ENCODE measurements around the gene CFAP46. TPM values are rescaled to one million over a fixed set of nuclear protein-coding genes. Genes with fewer than 3 reads are reported as not detected.

Gene CFAP46
- total RNA-seq, 4 donors from 2014 or later, result under 0.01 to 1.3 (median 0.28) TPM

DNA sequence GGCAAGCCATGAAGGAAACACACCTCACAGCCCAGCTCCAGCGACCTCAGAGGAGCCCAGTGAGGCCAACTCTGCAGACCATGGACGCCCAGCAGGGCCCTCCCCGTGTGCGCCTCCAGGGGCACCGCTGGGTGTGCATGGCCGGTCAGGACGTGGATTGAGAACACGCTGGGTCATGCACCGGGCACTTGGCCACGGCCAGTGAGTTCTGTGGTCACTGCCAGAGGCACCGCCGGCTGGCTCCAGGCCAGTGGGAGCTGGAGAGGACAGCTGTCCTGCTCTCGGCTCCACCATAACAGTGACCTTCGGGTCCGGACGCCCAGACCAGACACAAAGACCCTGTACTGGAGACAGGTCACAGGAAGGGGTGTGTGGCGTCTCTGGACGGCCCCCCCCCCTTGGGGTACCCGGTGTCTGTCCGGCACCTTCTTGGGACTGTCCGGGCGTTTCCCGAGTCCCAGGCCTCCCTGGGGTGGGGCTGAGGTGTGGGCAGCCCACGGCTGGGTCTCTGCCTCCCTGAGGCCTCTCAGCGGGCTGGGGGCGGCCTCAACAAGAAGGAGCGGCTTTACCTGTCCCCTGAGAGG lies 106.0 kb downstream of the CFAP46 start:
- no peaks in the 10 kb centered on the region for H3K36me3 ChIP-seq
- no peak overlapping the region for H3K27ac ChIP-seq (replicated peaks in 1 of 4)
- WGBS, result 30% methylated on average over 2 of the region's 27 CpGs
- intact Hi-C loops (cut with DNase I), result loop anchor here (2.0 to 5.0 kb wide), 2 partner anchors 288 to 481 kb away; no protein-coding TSS in a partner anchor
- H3K4me3 ChIP-seq, result no peak overlapping the region
- peaks cover 0 to 12% (median 4%) of the 10 kb centered on the region in 4 donors for H3K4me1 ChIP-seq
- TF ChIP-seq, protein P1, sequence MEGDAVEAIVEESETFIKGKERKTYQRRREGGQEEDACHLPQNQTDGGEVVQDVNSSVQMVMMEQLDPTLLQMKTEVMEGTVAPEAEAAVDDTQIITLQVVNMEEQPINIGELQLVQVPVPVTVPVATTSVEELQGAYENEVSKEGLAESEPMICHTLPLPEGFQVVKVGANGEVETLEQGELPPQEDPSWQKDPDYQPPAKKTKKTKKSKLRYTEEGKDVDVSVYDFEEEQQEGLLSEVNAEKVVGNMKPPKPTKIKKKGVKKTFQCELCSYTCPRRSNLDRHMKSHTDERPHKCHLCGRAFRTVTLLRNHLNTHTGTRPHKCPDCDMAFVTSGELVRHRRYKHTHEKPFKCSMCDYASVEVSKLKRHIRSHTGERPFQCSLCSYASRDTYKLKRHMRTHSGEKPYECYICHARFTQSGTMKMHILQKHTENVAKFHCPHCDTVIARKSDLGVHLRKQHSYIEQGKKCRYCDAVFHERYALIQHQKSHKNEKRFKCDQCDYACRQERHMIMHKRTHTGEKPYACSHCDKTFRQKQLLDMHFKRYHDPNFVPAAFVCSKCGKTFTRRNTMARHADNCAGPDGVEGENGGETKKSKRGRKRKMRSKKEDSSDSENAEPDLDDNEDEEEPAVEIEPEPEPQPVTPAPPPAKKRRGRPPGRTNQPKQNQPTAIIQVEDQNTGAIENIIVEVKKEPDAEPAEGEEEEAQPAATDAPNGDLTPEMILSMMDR (IDR thresholded peaks at IDR 0.05), result no peak
- TF ChIP-seq POLR2A (IDR thresholded peaks at IDR 0.05; ENCODE audit: low read depth) (no peak), POLR2AphosphoS5 (IDR thresholded peaks at IDR 0.05) (no peak), EP300 (IDR thresholded peaks at IDR 0.05) (no peak)
- H3K27me3 ChIP-seq, result peaks cover 0 to 70% (median 14%) of the 10 kb centered on the region in 4 donors
- no peak for DNase-seq (ENCODE audit: extremely low spot score)
- peaks cover 0 to 2% (median 2%) of the 10 kb centered on the region in 4 donors for H3K9me3 ChIP-seq

DNA sequence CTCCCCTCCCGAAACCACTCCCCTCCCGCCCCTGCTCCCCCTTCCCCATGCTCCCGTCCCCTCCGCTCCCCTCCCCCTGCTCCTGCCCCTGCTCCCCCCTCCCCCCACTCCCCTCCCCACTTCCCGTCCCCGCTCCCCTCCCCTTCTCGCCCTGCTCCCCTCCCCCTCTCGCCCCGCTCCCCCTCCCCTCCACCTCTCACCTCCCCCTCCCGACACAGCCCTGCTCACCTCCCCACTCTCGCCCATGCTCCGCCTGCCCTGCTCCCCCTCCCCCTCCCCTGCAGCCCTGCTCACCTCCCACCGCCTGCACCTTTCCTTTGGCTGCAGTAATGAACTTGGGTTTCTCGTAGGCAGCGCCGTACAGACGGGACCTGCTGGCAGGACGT lies 106.5 kb downstream of the CFAP46 start:
- intact Hi-C loops (cut with DNase I), result loop anchor here (2.0 to 5.0 kb wide), 2 partner anchors 289 to 481 kb away; no protein-coding TSS in a partner anchor
- 53% methylated on average over 13 of the region's 18 CpGs for WGBS
- Histone ChIP-seq H3K27ac (replicated peaks in 1 of 4) (no peak overlapping the region), H3K36me3 (no peaks in the 10 kb centered on the region), H3K27me3 (peaks cover 0 to 65% (median 14%) of the 10 kb centered on the region in 4 donors), H3K9me3 (no peaks in the 10 kb centered on the region), H3K4me3 (no peak overlapping the region), H3K4me1 (peaks cover 0 to 12% (median 4%) of the 10 kb centered on the region in 4 donors)
- TF ChIP-seq POLR2A (IDR thresholded peaks at IDR 0.05; ENCODE audit: low read depth) (no peak), EP300 (IDR thresholded peaks at IDR 0.05) (no peak), POLR2AphosphoS5 (IDR thresholded peaks at IDR 0.05) (no peak)
- TF ChIP-seq, protein P1 (IDR thresholded peaks at IDR 0.05), result no peak
- DNase-seq (ENCODE audit: extremely low spot score), result no peak

DNA sequence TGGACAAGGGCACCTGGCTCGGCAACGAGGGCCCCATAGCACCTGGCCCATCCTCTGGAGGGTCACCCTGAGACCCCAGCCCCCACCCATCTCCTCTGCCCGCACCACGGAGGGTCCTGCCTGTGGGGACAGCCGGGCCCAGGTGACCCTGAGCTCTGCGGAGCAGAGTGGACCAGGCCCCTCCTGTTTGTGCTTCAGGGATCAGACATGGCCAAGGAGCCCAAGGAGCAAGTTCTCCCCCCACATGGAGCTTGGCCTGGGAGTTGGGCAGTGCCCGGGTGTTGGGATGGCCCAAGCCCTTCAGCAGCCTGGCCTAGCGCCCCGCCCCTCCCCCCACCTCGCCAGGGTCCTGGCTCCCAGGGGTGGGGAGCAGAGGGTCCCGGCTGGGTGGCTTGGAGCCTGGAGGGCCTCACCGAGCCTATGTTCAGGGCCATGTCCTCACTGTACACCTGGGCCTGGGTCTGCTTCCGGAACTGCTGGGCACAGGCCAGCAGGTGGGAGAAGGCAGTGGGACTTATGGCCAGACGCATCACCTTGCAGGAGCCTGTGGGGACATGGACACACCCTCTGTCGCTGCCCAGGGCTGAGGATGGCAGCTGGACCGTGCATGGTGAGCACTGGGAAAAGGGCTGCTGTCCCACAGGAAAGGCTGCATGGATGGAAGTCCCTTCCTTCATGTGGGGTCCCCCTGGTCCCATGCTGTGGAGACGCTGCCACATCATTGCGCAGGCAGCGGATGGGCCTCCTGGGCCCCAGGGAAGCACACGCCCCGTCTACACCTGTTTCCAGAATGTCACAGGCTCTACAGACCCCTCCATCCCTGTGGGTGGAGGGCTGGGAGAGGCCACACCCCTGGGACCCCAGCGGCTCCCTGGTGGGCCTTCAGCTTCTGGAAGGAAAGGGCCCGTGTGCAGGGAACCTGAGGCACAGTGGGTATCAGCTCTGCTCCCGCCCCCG lies 107.2 kb downstream of the CFAP46 start:
- TF ChIP-seq, protein P1 (IDR thresholded peaks at IDR 0.05), result no peak
- no peak for TF ChIP-seq POLR2A (IDR thresholded peaks at IDR 0.05; ENCODE audit: low read depth)
- TF ChIP-seq EP300 (IDR thresholded peaks at IDR 0.05), result no peak
- TF ChIP-seq POLR2AphosphoS5 (IDR thresholded peaks at IDR 0.05), result no peak
- DNase-seq (ENCODE audit: extremely low spot score), result no peak
- Histone ChIP-seq H3K27ac (replicated peaks in 1 of 4) (no peak overlapping the region), H3K4me1 (peaks cover 0 to 12% (median 4%) of the 10 kb centered on the region in 4 donors), H3K27me3 (peaks cover 0 to 68% (median 14%) of the 10 kb centered on the region in 4 donors), H3K9me3 (no peaks in the 10 kb centered on the region), H3K36me3 (no peaks in the 10 kb centered on the region), H3K4me3 (no peak overlapping the region)
- 71% methylated on average over 6 of the region's 25 CpGs for WGBS
- intact Hi-C loops (cut with DNase I), result loop anchor here (5.0 kb wide), 1 partner anchor 482 kb away; no protein-coding TSS in a partner anchor

DNA sequence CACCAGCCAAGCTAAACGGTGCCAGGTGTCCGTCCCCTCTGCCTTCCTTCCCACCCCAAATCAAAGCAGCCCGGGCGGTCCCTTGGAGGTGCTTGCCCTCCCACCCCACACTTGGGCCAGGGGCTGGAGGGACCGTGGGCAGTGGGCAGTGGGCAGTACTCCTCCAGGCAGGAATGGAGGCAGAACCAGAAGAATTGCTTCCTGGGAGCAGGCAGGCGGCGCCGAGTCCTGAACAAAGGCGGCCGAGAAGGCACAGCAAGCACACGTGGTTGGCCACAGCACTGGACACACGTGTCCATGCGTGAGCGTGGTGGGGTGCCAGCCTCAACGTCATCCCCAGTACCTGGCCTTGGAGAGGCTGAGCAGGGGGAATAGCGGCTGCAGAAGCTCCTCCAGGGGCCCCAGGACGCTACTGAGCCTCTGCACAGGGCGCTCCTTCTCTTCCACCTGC lies 108.0 kb downstream of the CFAP46 start:
- intact Hi-C loops (cut with DNase I), result no loop called here
- 84% methylated on average over 9 of the region's 18 CpGs for WGBS

More for the DNA sequence above, 108.0 kb downstream of the CFAP46 start:
- peaks cover 0 to 12% (median 4%) of the 10 kb centered on the region in 4 donors for H3K4me1 ChIP-seq
- TF ChIP-seq, protein P1 (IDR thresholded peaks at IDR 0.05), result no peak
- TF ChIP-seq POLR2A (IDR thresholded peaks at IDR 0.05; ENCODE audit: low read depth) (no peak), POLR2AphosphoS5 (IDR thresholded peaks at IDR 0.05) (no peak), EP300 (IDR thresholded peaks at IDR 0.05) (no peak)
- no peak for DNase-seq (ENCODE audit: extremely low spot score)
- H3K4me3 ChIP-seq, result no peak overlapping the region
- H3K9me3 ChIP-seq, result no peaks in the 10 kb centered on the region
- H3K27me3 ChIP-seq, result peaks cover 0 to 69% (median 14%) of the 10 kb centered on the region in 4 donors
- no peaks in the 10 kb centered on the region for H3K36me3 ChIP-seq
- no peak overlapping the region for H3K27ac ChIP-seq (replicated peaks in 1 of 4)
